GM12891 (cell line): ENCODE measurements around the gene TMED1.
A peak's percentile ranks its signal among the peaks of the same experiment; 100 is the strongest.
"Not testable (repeated sequence)": the region's sequence is repeated elsewhere in the genome, so short reads cannot be mapped to it uniquely, and the experiment has no call there.

Experiments used
- DNase-seq: peaks from one replicate; pipeline ENCODE4 v3.0.0; 2011; ENCODE audit warnings: low spot score; ENCODE audit not compliant: insufficient read length
- FAIRE-seq: peaks from 2 replicates; lab custom pipeline; 2011; peaks lifted over from hg19 to GRCh38; lab: Jason Lieb, UNC
- PAX5 ChIP-seq: IDR thresholded peaks from 2 replicates; pipeline ENCODE4 v1.6.1; 2011; ENCODE audit warnings: low read length, moderate library complexity, mild to moderate bottlenecking; ENCODE audit not compliant: insufficient read depth, severe bottlenecking
- POLR2A ChIP-seq: IDR thresholded peaks from 2 replicates; pipeline ENCODE4 v1.6.1; 2011; ENCODE audit warnings: low read depth, low read length, control low read depth
- POLR2AphosphoS5 ChIP-seq: IDR thresholded peaks from 2 replicates; pipeline ENCODE4 v1.6.1; 2011; ENCODE audit warnings: low read depth, low read length, control low read depth
- POU2F2 ChIP-seq: IDR thresholded peaks from 2 replicates; pipeline ENCODE4 v1.6.1; 2011; ENCODE audit warnings: low read depth, mild to moderate bottlenecking, control low read depth, low read length, moderate library complexity
- SPI1 ChIP-seq: IDR thresholded peaks from 2 replicates; pipeline ENCODE4 v1.6.1; 2011; ENCODE audit warnings: low read depth, low read length, control low read depth
- TAF1 ChIP-seq: IDR thresholded peaks from 2 replicates; pipeline ENCODE4 v1.6.1; 2011; ENCODE audit warnings: low read depth, low read length, control low read depth

Gene TMED1

GRCh38 chr19:10848230-10848856 is 12.3 kb upstream of the TMED1 start, which contains the start of gene C19orf38:
TSS of gene C19orf38 (plus strand) at chr19:10848415. CDS start at chr19:10848509, 94 bp downstream.
- TF ChIP-seq POU2F2 (no peak), PAX5 (no peak), POLR2A (no peak), SPI1 (no peak), TAF1 (no peak), POLR2AphosphoS5 (no peak)
- FAIRE-seq (peak; percentile 5), DNase-seq (no peak)

DNA sequence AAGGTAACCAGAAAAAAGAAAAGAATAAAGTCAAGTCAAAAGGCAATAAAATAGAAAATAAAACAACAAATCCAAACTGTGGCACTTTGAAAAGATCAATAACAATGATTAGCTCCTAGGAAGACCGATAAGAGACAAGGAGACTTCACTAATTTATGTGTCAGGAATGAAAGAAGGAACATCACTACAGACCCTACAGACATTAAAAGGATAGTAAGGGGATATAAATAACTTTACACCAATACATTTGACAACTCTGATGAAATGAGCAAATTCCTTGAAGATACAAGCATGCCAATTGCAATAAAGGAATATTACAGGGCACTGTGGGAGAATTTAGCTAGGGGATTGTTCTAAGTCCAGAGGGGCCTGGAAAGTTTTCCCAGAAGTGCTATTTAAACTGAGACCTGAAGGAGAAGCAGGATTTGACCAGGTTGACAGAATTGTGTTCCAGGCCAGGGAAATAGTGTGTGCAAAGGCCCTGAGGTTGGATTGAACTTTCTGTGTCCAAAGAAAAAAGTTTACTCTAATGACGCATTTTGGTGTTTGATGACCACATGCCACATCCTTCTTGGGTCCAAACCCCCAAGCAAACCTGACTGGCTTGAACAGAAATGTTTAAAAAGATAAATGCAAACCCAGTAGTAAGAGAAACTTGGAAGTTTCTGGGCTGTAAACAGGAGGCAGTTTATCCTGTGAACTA is 10.6 kb upstream of the TMED1 start:
- FAIRE-seq (no peak), DNase-seq (no peak)
- TF ChIP-seq POU2F2 (no peak), POLR2AphosphoS5 (no peak), POLR2A (no peak), TAF1 (no peak)

GRCh38 chr19:10842788-10843187 is 6.8 kb upstream of the TMED1 start:
- no peak for TF ChIP-seq SPI1
- TF ChIP-seq PAX5 = no peak
- TF ChIP-seq POLR2AphosphoS5 = no peak
- TF ChIP-seq TAF1 = no peak
- FAIRE-seq = no peak
- no peak for DNase-seq

DNA sequence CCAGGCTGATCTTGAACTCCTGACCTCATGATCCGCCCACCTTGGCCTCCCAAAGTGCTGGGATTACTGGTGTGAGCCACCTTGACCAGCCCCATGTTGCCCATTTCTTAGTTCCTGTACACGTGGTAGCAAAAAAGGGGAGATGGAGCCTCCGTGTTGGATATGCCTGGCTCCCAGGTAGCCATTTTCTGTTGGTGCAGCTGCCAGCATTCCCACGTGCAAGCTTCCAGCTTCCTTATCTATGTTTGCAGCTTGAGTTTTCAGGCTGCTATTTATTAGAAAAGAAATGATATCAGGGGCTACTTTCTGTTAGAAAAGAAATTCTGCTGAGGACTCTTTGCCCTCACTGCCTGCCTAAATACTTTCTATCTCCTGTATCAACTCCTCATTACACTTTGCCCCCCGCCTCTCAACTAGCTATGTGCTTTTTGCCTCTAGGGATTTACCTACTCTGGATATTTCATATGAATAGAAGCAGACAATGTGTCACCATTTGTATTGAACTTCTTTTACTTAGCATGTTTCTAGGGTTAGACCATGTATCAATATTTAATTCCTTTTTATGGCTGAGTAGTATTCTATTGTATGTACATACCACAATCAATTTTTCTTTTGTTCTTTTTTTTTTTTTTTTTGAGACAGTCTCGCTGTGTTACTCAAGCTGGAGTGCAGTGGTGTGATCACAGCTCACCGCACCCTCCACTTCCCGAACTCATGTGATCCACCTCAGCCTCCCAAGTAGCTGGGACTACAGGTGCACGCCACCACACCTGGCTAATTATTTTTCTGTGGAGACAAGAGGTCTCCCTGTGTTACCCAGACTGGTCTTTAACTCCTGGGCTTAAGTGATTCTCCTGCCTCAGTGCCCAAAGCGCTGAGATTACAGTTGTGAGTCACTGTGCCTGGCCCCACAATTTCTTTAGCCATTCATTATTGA is 3.4 kb upstream of the TMED1 start:
- no peak for DNase-seq
- no peak for TF ChIP-seq POLR2AphosphoS5
- no peak for TF ChIP-seq PAX5
- no peak for TF ChIP-seq SPI1
- no peak for TF ChIP-seq POLR2A
- FAIRE-seq = no peak

DNA sequence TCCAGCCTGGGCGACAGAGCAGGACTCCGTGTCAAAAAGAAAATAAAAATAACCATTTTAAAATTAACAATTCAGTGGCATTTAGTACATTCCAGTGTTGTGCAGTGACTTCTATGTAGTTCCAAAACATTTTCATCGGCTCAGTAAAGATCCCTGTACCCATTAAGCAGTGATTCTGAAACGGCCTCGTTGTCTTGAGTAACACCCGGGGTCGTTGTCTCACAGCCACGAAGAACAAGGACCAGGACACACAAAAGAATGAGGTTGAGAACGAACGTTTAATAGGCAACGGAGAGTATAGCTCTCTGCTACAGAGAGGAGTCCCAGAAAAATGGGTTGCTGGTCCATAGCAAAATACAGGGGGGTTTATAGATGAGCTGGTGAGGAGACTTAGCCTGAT is 2.4 kb upstream of the TMED1 start:
- FAIRE-seq = no peak
- DNase-seq = no peak
- no peak for TF ChIP-seq SPI1

- DNase-seq, FAIRE-seq: not testable (repeated sequence)
Measured at GRCh38 chr19:10837649-10838048, 1.6 kb upstream of the TMED1 start.

DNA sequence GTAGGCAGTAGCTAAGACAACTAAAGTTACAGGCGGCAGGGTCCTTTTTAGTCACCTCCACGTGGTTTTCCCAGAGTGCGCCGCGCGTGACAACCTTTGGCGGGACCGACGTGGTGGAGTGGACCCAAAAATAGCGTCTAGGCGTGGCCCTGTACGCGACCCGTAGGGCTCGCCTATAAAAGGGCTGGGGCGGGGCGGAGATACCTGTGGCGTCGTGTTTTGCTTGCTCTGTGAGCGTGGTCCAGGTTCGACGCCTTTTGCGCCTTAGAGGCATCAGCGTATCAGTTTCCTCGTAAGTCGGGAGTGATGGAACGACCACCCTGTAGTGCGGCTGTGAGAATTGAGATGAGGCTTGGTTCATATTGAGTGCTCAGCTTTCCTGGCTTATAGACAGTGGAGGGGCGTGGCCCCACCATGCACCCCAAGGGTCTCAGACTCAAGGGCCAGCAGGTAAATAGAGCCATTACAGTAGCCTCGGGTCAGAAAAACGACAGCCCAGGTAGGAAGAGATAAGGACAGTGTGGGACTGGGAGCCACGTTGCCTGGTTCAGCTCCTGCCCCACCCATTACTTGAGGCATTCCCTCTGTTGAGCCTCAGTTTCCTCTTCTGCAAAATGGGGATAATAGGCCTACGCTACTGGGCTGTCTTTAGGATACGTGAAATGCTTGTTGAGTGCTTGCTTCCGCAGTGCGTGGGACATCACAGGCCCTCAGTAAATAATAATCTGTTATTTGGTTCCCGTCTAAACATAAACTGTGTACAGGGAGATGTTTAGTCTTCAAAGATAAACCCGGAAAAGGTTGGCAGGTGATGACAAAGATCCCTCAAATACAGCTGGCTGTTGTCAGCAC is 693 bp upstream of the TMED1 start:
- no peak for FAIRE-seq
- DNase-seq = peak; percentile 77
- TF ChIP-seq PAX5 (no peak), POLR2AphosphoS5 (no peak), TAF1 (no peak), SPI1 (no peak), POU2F2 (no peak), POLR2A (no peak)

GRCh38 chr19:10835089-10835753 is 791 bp downstream of the TMED1 start:
- FAIRE-seq = no peak
- TF ChIP-seq POLR2AphosphoS5 = peak; percentile 48; the same call in 1 of the 2 replicates
- peak; percentile 8; the same call in 1 of the 2 replicates for TF ChIP-seq POU2F2
- no peak for TF ChIP-seq SPI1
- peak; percentile 41 for TF ChIP-seq POLR2A
- TF ChIP-seq TAF1 = no peak
- TF ChIP-seq PAX5 = no peak
- peak; percentile 99 for DNase-seq

GRCh38 chr19:10832939-10833296 is 3.1 kb downstream of the TMED1 start:
- no peak for FAIRE-seq

More at GRCh38 chr19:10832939-10833296, 3.1 kb downstream of the TMED1 start:
- no peak for TF ChIP-seq PAX5
- TF ChIP-seq TAF1 = no peak
- 0 out of 2 replicates have a peak, but pooled peaks have one; percentile 36 for TF ChIP-seq POLR2AphosphoS5
- TF ChIP-seq POU2F2 = no peak
- TF ChIP-seq SPI1 = no peak
- DNase-seq = no peak
